Endothelial cell of umbilical vein (primary cell): Measurements from ENCODE around the gene GNAQ. TPM values are rescaled to one million over a fixed set of nuclear protein-coding genes. Genes with fewer than 3 reads are reported as not detected.

Experiments
- BruUV-seq: library from RNA; stranded (reverse); fragments of 400-500 nt; replicated peaks from 2 replicates; lab custom pipeline; 2021; lab: Mats Ljungman, UMichigan
- CTCF ChIA-PET: fragments of 300-600, 350-600 bp; sonication (Branson Sonifier 250); formaldehyde crosslinking; loops from one replicate; lab custom pipeline; 2021; ENCODE audit warnings: antibody characterized with exemption, inconsistent platforms; lab: Charles Lee
- POLR2A ChIA-PET: fragments of 300-600, 350-600 bp; sonication (Branson Sonifier 250); formaldehyde crosslinking; loops from one replicate; lab custom pipeline; 2021; ENCODE audit warnings: antibody characterized with exemption, inconsistent platforms; lab: Charles Lee
- DNase-seq: peaks from one replicate; pipeline ENCODE4 v3.0.0-alpha.2; 2011; ENCODE audit warnings: low read depth, low spot score
- FAIRE-seq: peaks from 2 replicates; lab custom pipeline; 2011; peaks lifted over from hg19 to GRCh38; lab: Jason Lieb, UNC
- H2AFZ ChIP-seq: 2 replicates; pipeline ENCODE4 v1.6.0; 2012; ENCODE audit warnings: low read depth, low read length, control low read depth, inconsistent platforms
- H3K27ac ChIP-seq: 2 replicates; pipeline ENCODE4 v1.5.1; 2011; ENCODE audit warnings: low read depth, mild to moderate bottlenecking, control low read depth, low read length, moderate library complexity; ENCODE audit not compliant: insufficient read depth
- H3K27me3 ChIP-seq, 2 experiments: 2 replicates each; pipeline versions ENCODE4 v1.6.0 to v1.6.1; 2011; ENCODE audit warnings: low read length in 2 of 2, mixed read lengths in 1 of 2; ENCODE audit not compliant: control insufficient read depth in 2 of 2, insufficient read depth in 2 of 2
- H3K36me3 ChIP-seq, 2 experiments: 2 replicates in 1 of 2; 3 replicates in 1 of 2; pipeline ENCODE4 v1.5.1; 2011; ENCODE audit warnings: low read length in 2 of 2, mild to moderate bottlenecking in 1 of 2, moderate library complexity in 1 of 2; ENCODE audit not compliant: control insufficient read depth in 2 of 2, insufficient read depth in 2 of 2; ENCODE audit errors: extremely low read depth in 1 of 2
- H3K4me1 ChIP-seq: 3 replicates; pipeline ENCODE4 v1.5.1; 2011; ENCODE audit warnings: mild to moderate bottlenecking, low read length; ENCODE audit not compliant: control insufficient read depth, insufficient read depth; ENCODE audit errors: extremely low read depth
- H3K4me2 ChIP-seq: 2 replicates; pipeline ENCODE4 v1.6.1; 2011; ENCODE audit warnings: low read length, control low read depth, mixed read lengths; ENCODE audit not compliant: insufficient read depth
- H3K4me3 ChIP-seq, 3 experiments: fragments of 200-600 bp in 1 of 3; sonication (generic), shearing (Covaris generic) in 1 of 3; replicated peaks in 1 of 3; 2 replicates each; pipeline ENCODE4 v1.5.1; 2011 to 2016; ENCODE audit warnings: control low read depth in 3 of 3, low read length in 3 of 3, mild to moderate bottlenecking in 2 of 3, inconsistent platforms in 1 of 3, low read depth in 1 of 3, moderate library complexity in 1 of 3; ENCODE audit not compliant: insufficient read depth in 1 of 3
- H3K79me2 ChIP-seq: 2 replicates; pipeline ENCODE4 v1.6.0; 2012; ENCODE audit warnings: low read length, inconsistent platforms; ENCODE audit not compliant: control insufficient read depth, insufficient read depth
- H3K9ac ChIP-seq: replicated peaks from 2 replicates; pipeline ENCODE3; 2011; ENCODE audit warnings: low read length, control low read depth; ENCODE audit not compliant: insufficient read depth; ENCODE audit errors: extremely low read depth
- H3K9me1 ChIP-seq: replicated peaks from 3 replicates; pipeline ENCODE4 v1.6.0; 2011; ENCODE audit warnings: mild to moderate bottlenecking, low read length; ENCODE audit not compliant: control insufficient read depth, insufficient read depth; ENCODE audit errors: extremely low read depth
- H3K9me3 ChIP-seq: replicated peaks from 2 replicates; pipeline ENCODE4 v1.5.1; 2012; ENCODE audit warnings: low read length, inconsistent platforms; ENCODE audit not compliant: control insufficient read depth, insufficient read depth
- H4K20me1 ChIP-seq: replicated peaks from 2 replicates; pipeline ENCODE3; 2011; ENCODE audit warnings: mild to moderate bottlenecking, low read length; ENCODE audit not compliant: control insufficient read depth, insufficient read depth; ENCODE audit errors: extremely low read depth
- EZH2 ChIP-seq: IDR thresholded peaks from 2 replicates; pipeline ENCODE4 v1.6.1; 2012; ENCODE audit warnings: borderline replicate concordance, low read depth, mild to moderate bottlenecking, moderate library complexity, low read length, inconsistent platforms; ENCODE audit not compliant: severe bottlenecking
- FOS ChIP-seq: IDR thresholded peaks from 2 replicates; pipeline ENCODE4 v1.6.1; 2011; ENCODE audit warnings: mild to moderate bottlenecking, low read length, moderate library complexity, borderline replicate concordance; ENCODE audit not compliant: insufficient read depth
- GATA2 ChIP-seq: IDR thresholded peaks from 2 replicates; pipeline ENCODE4 v1.7.0; 2011; ENCODE audit warnings: low read depth, mild to moderate bottlenecking, moderate library complexity, mixed read lengths, low read length; ENCODE audit not compliant: insufficient read length, insufficient read depth
- JUN ChIP-seq: IDR thresholded peaks from 2 replicates; pipeline ENCODE4 v1.6.1; 2011; ENCODE audit warnings: borderline replicate concordance, low read depth; ENCODE audit not compliant: insufficient read length, insufficient read depth
- MYC ChIP-seq: IDR thresholded peaks from one replicate; pipeline ENCODE4 v1.6.1; 2011; ENCODE audit warnings: mild to moderate bottlenecking, low read depth, low read length
- POLR2A ChIP-seq: IDR thresholded peaks from 2 replicates; pipeline ENCODE4 v1.6.1; 2012; ENCODE audit warnings: low read depth, mild to moderate bottlenecking, control low read depth, low read length
- POLR2AphosphoS5 ChIP-seq: IDR thresholded peaks from 2 replicates; pipeline ENCODE4 v1.6.1; 2012; ENCODE audit warnings: low read depth, mild to moderate bottlenecking, control low read depth, low read length, moderate library complexity; ENCODE audit not compliant: insufficient read depth
- dilution Hi-C: fragments of 300-500 bp; cut with MboI; formaldehyde crosslinking; loops from one replicate; pipeline ENCODE4 v1.15.0; 2019; ENCODE audit warnings: low sequenced_read_pairs; ENCODE audit not compliant: extremely low pct_ligation_motif_present
- intact Hi-C: fragments of 100-400 bp; cut with micrococcal nuclease; formaldehyde crosslinking; loops from one replicate; pipeline ENCODE4 v1.10.0; 2022
- polyA plus RNA-seq, 4 experiments: library from polyadenylated mRNA; depleted of rRNA in 3 of 4; stranded (reverse) in 3 of 4; unstranded in 1 of 4; fragments of >200 nt; gene quantifications; 2 replicates each; pipeline versions ENCODE4 v1.2.1 to v1.2.3, GENCODE V29; 2011 to 2012; ENCODE audit warnings: missing spikeins in 1 of 4
- total RNA-seq: library from RNA; stranded (reverse); gene quantifications from 2 replicates; pipeline ENCODE4 v1.2.3, GENCODE V29; 2021
- TF ChIP-seq, protein P1 (sequence below): IDR thresholded peaks from 2 replicates; pipeline ENCODE4 v1.6.1; 2011; ENCODE audit not compliant: insufficient read depth, insufficient read length
- TF ChIP-seq, protein P2 (sequence below), 2 donors: IDR thresholded peaks; 1 replicate in 1 of 2; 2 replicates in 1 of 2; pipeline ENCODE4 v1.5.1; 2011; ENCODE audit warnings: low read length in 2 of 2, mild to moderate bottlenecking in 2 of 2, moderate library complexity in 2 of 2, control low read depth in 1 of 2, inconsistent platforms in 1 of 2, low read depth in 1 of 2; ENCODE audit not compliant: insufficient read depth in 1 of 2; ENCODE audit errors: extremely low read depth in 1 of 2

Gene GNAQ
- total and polyA plus RNA-seq, 2 donors (not counting 3 experiments of a cell fraction or from before 2014, with no cell fraction given), result 26.1 to 67.3 TPM

DNA sequence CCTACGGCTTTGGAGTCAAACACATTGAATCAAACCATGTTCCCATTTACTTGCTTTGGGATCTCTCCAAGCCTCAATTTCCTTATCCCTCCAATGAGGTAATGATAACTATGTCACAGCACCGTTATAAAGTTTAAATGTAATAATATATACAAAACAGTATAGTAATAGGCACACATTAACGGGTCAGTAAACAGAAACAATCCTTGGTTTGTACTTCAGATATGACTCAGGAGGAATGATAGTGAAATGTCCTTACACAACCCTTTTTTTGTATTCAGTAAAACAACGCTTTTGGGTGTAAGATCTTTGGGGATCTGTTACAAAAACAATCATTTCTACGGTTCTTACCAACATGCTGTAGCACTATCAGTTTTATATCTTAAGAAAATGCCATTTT, 205.0 kb downstream of the GNAQ start:
- ChIA-PET CTCF (interaction anchor here (2.9 kb wide), 1 partner anchor 13 kb away, joined by 12 read pairs; no protein-coding TSS in a partner anchor), POLR2A (interaction anchor here (0.6 kb wide), 1 partner anchor 204 kb away, joined by 3 read pairs; no protein-coding TSS in a partner anchor)
- Histone ChIP-seq H3K4me2 (no peak overlapping the region), H3K27ac (no peak overlapping the region), H3K4me1 (peaks cover 10% of the 10 kb centered on the region), H3K36me3 (no peaks in the 10 kb centered on the region), H2AFZ (no peak overlapping the region), H3K9ac (no peak overlapping the region), H3K79me2 (peaks cover 9% of the 10 kb centered on the region), H3K4me3 (no peak overlapping the region), H4K20me1 (no peaks in the 10 kb centered on the region), H3K9me1 (no peaks in the 10 kb centered on the region), H3K9me3 (no peaks in the 10 kb centered on the region), H3K27me3 (no peaks in the 10 kb centered on the region)
- TF ChIP-seq JUN (no peak), EZH2 (no peak), POLR2A (no peak)
- FAIRE-seq (no peak), DNase-seq (no peak)
- no TSS peak for BruUV-seq
- dilution Hi-C loops, result no loop called here
- intact Hi-C loops, result no loop called here

DNA sequence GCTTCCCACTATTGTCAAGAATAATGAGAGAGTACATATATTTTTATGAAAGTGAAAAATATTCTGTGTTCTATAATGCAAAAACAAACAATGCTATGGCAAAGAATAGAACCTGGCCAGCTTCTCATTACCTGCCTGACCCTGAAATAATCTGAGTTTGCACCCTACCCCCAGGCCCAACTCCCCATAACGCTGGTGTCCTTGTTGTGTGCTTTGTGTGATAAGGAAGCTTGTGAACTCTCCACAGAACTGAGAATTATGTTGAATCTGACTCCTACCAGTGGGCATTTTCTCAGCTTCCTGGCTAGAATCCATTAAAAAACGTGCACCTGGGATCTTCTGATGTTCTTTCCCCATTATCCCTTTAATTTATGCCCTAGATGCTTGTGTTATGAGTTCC, 205.5 kb downstream of the GNAQ start:
- BruUV-seq, result no TSS peak
- Histone ChIP-seq H3K9me1 (no peaks in the 10 kb centered on the region), H3K36me3 (no peaks in the 10 kb centered on the region), H3K4me3 (no peak overlapping the region), H3K4me1 (peaks cover 10% of the 10 kb centered on the region), H3K27ac (no peak overlapping the region), H4K20me1 (no peaks in the 10 kb centered on the region), H3K79me2 (peaks cover 9% of the 10 kb centered on the region), H2AFZ (no peak overlapping the region), H3K9me3 (no peaks in the 10 kb centered on the region), H3K4me2 (no peak overlapping the region), H3K9ac (no peak overlapping the region), H3K27me3 (no peaks in the 10 kb centered on the region)
- dilution Hi-C loops (no loop called here), intact Hi-C loops (no loop called here)
- POLR2A ChIA-PET, result no interaction called here
- FAIRE-seq (no peak), DNase-seq (no peak)
- CTCF ChIA-PET, result interaction anchor here (0.9 to 2.9 kb wide), 4 partner anchors 9 to 209 kb away, joined by 3 to 12 read pairs (median 5); no protein-coding TSS in a partner anchor
- no peak for TF ChIP-seq POLR2A
- no peak for TF ChIP-seq EZH2
- no peak for TF ChIP-seq POLR2AphosphoS5
- TF ChIP-seq FOS, result no peak
- TF ChIP-seq MYC, result no peak
- no peak for TF ChIP-seq GATA2
- TF ChIP-seq, protein P1, sequence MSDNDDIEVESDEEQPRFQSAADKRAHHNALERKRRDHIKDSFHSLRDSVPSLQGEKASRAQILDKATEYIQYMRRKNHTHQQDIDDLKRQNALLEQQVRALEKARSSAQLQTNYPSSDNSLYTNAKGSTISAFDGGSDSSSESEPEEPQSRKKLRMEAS, result no peak
- TF ChIP-seq, protein P2, sequence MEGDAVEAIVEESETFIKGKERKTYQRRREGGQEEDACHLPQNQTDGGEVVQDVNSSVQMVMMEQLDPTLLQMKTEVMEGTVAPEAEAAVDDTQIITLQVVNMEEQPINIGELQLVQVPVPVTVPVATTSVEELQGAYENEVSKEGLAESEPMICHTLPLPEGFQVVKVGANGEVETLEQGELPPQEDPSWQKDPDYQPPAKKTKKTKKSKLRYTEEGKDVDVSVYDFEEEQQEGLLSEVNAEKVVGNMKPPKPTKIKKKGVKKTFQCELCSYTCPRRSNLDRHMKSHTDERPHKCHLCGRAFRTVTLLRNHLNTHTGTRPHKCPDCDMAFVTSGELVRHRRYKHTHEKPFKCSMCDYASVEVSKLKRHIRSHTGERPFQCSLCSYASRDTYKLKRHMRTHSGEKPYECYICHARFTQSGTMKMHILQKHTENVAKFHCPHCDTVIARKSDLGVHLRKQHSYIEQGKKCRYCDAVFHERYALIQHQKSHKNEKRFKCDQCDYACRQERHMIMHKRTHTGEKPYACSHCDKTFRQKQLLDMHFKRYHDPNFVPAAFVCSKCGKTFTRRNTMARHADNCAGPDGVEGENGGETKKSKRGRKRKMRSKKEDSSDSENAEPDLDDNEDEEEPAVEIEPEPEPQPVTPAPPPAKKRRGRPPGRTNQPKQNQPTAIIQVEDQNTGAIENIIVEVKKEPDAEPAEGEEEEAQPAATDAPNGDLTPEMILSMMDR (IDR thresholded peaks at IDR 0.05; ENCODE audit: extremely low read depth in 1 of 2, insufficient read depth in 1 of 2, low read depth in 1 of 2, low read length in 2 of 2), result no peak
- TF ChIP-seq JUN, result no peak
